Natural killer cell (primary cell): ENCODE data around the gene ARHGAP44. TPM values are rescaled to one million over a fixed set of nuclear protein-coding genes. Genes with fewer than 3 reads are reported as not detected.

ENCODE experiments used
- ATAC-seq, 3 donors: fragments of 150-1000 bp in 2 of 3; fragments of 200-7000 bp in 1 of 3; cut with Tn5 transposase; 1 replicate in 1 of 3; 2 replicates in 2 of 3; pipeline ENCODE4 v1.10.0; 2021; ENCODE audit warnings: mild to moderate bottlenecking in 2 of 3, moderate library complexity in 2 of 3
- DNase-seq, 2 donors: peaks; one replicate each; pipeline versions ENCODE4 v3.0.0 to v3.0.0-alpha.2; 2013 to 2021; ENCODE audit warnings: mixed read lengths in 1 of 2
- H3K27ac ChIP-seq: one replicate; pipeline ENCODE4 v1.5.1; 2013; ENCODE audit warnings: mild to moderate bottlenecking, low read length
- H3K27me3 ChIP-seq: one replicate; pipeline ENCODE4 v1.6.1; 2013; ENCODE audit warnings: low read length; ENCODE audit not compliant: control insufficient read depth, insufficient read depth
- H3K36me3 ChIP-seq: one replicate; pipeline ENCODE4 v1.6.1; 2013; ENCODE audit warnings: low read length; ENCODE audit not compliant: control insufficient read depth, insufficient read depth
- H3K4me1 ChIP-seq: one replicate; pipeline ENCODE4 v1.6.1; 2013; ENCODE audit warnings: low read length; ENCODE audit not compliant: control insufficient read depth, insufficient read depth
- H3K4me3 ChIP-seq: one replicate; pipeline ENCODE4 v1.5.1; 2013; ENCODE audit warnings: low read length
- H3K9me3 ChIP-seq: one replicate; pipeline ENCODE4 v1.6.1; 2013; ENCODE audit warnings: low read length; ENCODE audit not compliant: control insufficient read depth, insufficient read depth
- H3K27ac Mint-ChIP-seq, 2 donors: one replicate each; pipeline ENCODE4 v1.8.0; 2022; ENCODE audit warnings: mild to moderate bottlenecking in 2 of 2, mixed read lengths in 2 of 2, moderate library complexity in 1 of 2
- H3K27me3 Mint-ChIP-seq, 2 donors: one replicate each; pipeline ENCODE4 v1.8.0; 2022; ENCODE audit warnings: low read depth in 2 of 2, mixed read lengths in 2 of 2
- H3K36me3 Mint-ChIP-seq: one replicate; pipeline ENCODE4 v1.8.0; 2022; ENCODE audit warnings: mixed read lengths
- H3K4me1 Mint-ChIP-seq, 2 donors: one replicate each; pipeline ENCODE4 v1.8.0; 2022; ENCODE audit warnings: mixed read lengths in 2 of 2
- H3K4me3 Mint-ChIP-seq: one replicate; pipeline ENCODE4 v1.8.0; 2022; ENCODE audit warnings: mild to moderate bottlenecking, moderate library complexity, mixed read lengths
- H3K9me3 Mint-ChIP-seq, 2 donors: one replicate each; pipeline ENCODE4 v1.8.0; 2022; ENCODE audit warnings: mixed read lengths in 2 of 2
- WGBS: methylation state at CpG from one replicate; pipeline ENCODE4 v1.1.7; 2013; ENCODE audit warnings: missing lambda C conversion rate; ENCODE audit not compliant: insufficient coverage; 5-methylcytosine and 5-hydroxymethylcytosine counted together
- intact Hi-C: fragments of 100-400 bp; cut with micrococcal nuclease; formaldehyde crosslinking; loops from one replicate; pipeline ENCODE4 v1.14.2; 2022
- total RNA-seq, 4 donors: library from RNA; stranded (reverse); fragments of 120-200 nt in 1 of 4; gene quantifications; one replicate each; pipeline versions ENCODE4 v1.2.3 to v1.2.4, GENCODE V29; 2013 to 2022
- TF ChIP-seq, protein P1 (sequence below): fragments of 200-600 bp; IDR thresholded peaks from one replicate; pipeline ENCODE4 v1.8.0; 2022; ENCODE audit warnings: antibody characterized with exemption

The ARHGAP44 gene
- total RNA-seq, 3 donors from 2014 or later (not counting 1 experiment from before 2014, with no cell fraction given) = not detected

GRCh38 chr17:12911239-12911638, 121.9 kb downstream of the ARHGAP44 start:
- H3K4me1 Mint-ChIP-seq = no peaks in the 10 kb centered on the region
- DNase-seq (no peak), ATAC-seq (no peak)
- Histone ChIP-seq H3K36me3 (no peaks in the 10 kb centered on the region), H3K9me3 (no peaks in the 10 kb centered on the region), H3K27ac (no peak overlapping the region), H3K4me1 (no peaks in the 10 kb centered on the region), H3K4me3 (no peak overlapping the region), H3K27me3 (no peaks in the 10 kb centered on the region)
- TF ChIP-seq, protein P1, sequence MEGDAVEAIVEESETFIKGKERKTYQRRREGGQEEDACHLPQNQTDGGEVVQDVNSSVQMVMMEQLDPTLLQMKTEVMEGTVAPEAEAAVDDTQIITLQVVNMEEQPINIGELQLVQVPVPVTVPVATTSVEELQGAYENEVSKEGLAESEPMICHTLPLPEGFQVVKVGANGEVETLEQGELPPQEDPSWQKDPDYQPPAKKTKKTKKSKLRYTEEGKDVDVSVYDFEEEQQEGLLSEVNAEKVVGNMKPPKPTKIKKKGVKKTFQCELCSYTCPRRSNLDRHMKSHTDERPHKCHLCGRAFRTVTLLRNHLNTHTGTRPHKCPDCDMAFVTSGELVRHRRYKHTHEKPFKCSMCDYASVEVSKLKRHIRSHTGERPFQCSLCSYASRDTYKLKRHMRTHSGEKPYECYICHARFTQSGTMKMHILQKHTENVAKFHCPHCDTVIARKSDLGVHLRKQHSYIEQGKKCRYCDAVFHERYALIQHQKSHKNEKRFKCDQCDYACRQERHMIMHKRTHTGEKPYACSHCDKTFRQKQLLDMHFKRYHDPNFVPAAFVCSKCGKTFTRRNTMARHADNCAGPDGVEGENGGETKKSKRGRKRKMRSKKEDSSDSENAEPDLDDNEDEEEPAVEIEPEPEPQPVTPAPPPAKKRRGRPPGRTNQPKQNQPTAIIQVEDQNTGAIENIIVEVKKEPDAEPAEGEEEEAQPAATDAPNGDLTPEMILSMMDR = no peak
- H3K36me3 Mint-ChIP-seq = no peaks in the 10 kb centered on the region
- intact Hi-C loops = no loop called here
- no peaks in the 10 kb centered on the region for H3K27me3 Mint-ChIP-seq
- no peak overlapping the region for H3K4me3 Mint-ChIP-seq
- WGBS = 100% methylated on average over 1 of the region's 4 CpGs
- peaks cover 0 to 2% of the 10 kb centered on the region in 2 donors for H3K9me3 Mint-ChIP-seq
- H3K27ac Mint-ChIP-seq = no peak overlapping the region

- Mint-ChIP-seq H3K4me1 (no peaks in the 10 kb centered on the region), H3K27me3 (no peaks in the 10 kb centered on the region), H3K4me3 (no peak overlapping the region), H3K27ac (no peak overlapping the region), H3K9me3 (peaks cover 0 to 4% of the 10 kb centered on the region in 2 donors), H3K36me3 (no peaks in the 10 kb centered on the region)
- 90% methylated on average over 6 of the region's 7 CpGs for WGBS
- no peaks in the 10 kb centered on the region for H3K9me3 ChIP-seq
- intact Hi-C loops = no loop called here
- TF ChIP-seq, protein P1 = no peak
- H3K4me3 ChIP-seq = no peak overlapping the region
- no peak overlapping the region for H3K27ac ChIP-seq
- no peaks in the 10 kb centered on the region for H3K36me3 ChIP-seq
- ATAC-seq = no peak
- no peak for DNase-seq
- H3K27me3 ChIP-seq = no peaks in the 10 kb centered on the region
- no peaks in the 10 kb centered on the region for H3K4me1 ChIP-seq
Measured at GRCh38 chr17:12917399-12917798, 128.1 kb downstream of the ARHGAP44 start.

- H3K27me3 ChIP-seq = no peaks in the 10 kb centered on the region
- intact Hi-C loops = no loop called here
- no peaks in the 10 kb centered on the region for H3K36me3 Mint-ChIP-seq
Measured at GRCh38 chr17:12918142-12918541, 128.8 kb downstream of the ARHGAP44 start.

GRCh38 chr17:12922120-12922519, 132.8 kb downstream of the ARHGAP44 start:
- Mint-ChIP-seq H3K27me3 (no peaks in the 10 kb centered on the region), H3K4me3 (no peak overlapping the region), H3K36me3 (no peaks in the 10 kb centered on the region), H3K9me3 (peaks cover 0 to 2% of the 10 kb centered on the region in 2 donors), H3K4me1 (no peaks in the 10 kb centered on the region), H3K27ac (no peak overlapping the region)
- H3K4me3 ChIP-seq = no peak overlapping the region
- no peaks in the 10 kb centered on the region for H3K4me1 ChIP-seq
- no peak for DNase-seq
- TF ChIP-seq, protein P1 = no peak
- no peak for ATAC-seq
- WGBS = 85% methylated on average over 4 of the region's 4 CpGs
- H3K27me3 ChIP-seq = no peaks in the 10 kb centered on the region
- no peak overlapping the region for H3K27ac ChIP-seq
- H3K36me3 ChIP-seq = no peaks in the 10 kb centered on the region
- intact Hi-C loops = no loop called here
- H3K9me3 ChIP-seq = no peaks in the 10 kb centered on the region

More at GRCh38 chr17:12918142-12918541, 128.8 kb downstream of the ARHGAP44 start:
- Mint-ChIP-seq H3K27ac (no peak overlapping the region), H3K9me3 (peaks cover 0 to 2% of the 10 kb centered on the region in 2 donors), H3K27me3 (no peaks in the 10 kb centered on the region), H3K4me3 (no peak overlapping the region), H3K4me1 (no peaks in the 10 kb centered on the region)
- H3K4me3 ChIP-seq = no peak overlapping the region
- ATAC-seq = no peak
- no peak overlapping the region for H3K27ac ChIP-seq
- H3K4me1 ChIP-seq = no peaks in the 10 kb centered on the region
- H3K36me3 ChIP-seq = no peaks in the 10 kb centered on the region
- TF ChIP-seq, protein P1 = no peak
- DNase-seq = no peak
- 93% methylated on average over 9 of the region's 10 CpGs for WGBS
- H3K9me3 ChIP-seq = no peaks in the 10 kb centered on the region
